ENCODE results near the gene KIF18A. TPM values are rescaled to one million over a fixed set of nuclear protein-coding genes. Genes with fewer than 3 reads are reported as not detected.
"Not testable (repeated sequence)": the region's sequence is repeated elsewhere in the genome, so short reads cannot be mapped to it uniquely, and the experiment has no call there.

The KIF18A gene
- 0.37 TPM for total RNA-seq
- long read RNA-seq = 0 reads

DNA sequence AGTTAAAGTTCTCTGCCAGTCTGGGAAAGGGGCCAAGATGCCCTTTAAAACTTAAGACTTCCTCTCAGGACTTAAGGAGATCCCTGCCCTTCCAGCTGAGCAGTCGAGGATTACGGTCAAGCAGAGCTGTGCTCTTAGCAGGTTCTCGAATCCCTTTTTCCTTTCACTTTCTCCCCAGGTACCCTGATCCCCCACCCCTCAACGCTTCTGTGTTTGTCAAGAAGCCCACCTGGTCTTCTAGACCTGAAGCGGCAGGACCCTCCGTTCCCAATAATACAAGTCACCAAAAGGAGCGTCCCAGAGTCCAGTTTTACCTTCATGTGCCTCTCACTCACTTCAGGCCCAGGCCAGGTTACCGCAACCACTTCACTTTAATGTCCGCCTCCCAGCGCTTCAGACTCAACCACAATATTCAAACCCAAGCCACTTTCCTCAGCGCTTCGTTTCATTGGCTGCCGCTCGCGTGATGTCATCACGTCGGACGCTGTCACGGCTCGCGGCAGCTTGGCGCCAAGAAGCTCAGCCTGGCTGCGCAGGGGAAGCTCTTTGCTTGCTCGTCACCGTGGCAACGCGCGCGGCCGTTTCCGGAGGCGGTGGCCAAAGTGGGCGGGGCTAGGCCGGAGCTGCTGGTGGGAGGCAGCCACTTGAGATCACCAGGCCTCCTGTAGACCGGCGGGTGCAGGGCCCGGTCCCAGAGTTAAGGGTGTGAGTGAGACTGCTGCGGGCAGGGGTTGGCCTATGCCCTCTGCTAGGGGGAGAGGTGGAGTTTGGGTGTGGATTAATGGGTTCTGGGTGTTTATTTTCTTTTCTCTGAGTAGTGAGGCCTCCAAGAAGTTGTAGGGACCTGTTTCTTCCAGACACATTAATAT is at the start of gene KIF18A, which contains the start of gene METTL15:
TSS of gene KIF18A (minus strand) at position 407 of the 869 bp plus-strand sequence. CDS start 10,209 bp downstream, outside the sequence.
TSS of gene METTL15 (plus strand) at position 639 of the 869 bp plus-strand sequence. CDS start 4,947 bp downstream, outside the sequence.
- DNase-seq (peak; percentile 100), ATAC-seq (peak; percentile 100)
- intact Hi-C loops (cut with micrococcal nuclease) = no loop called here

- DNase-seq (no peak), ATAC-seq (no peak)
- intact Hi-C loops (cut with micrococcal nuclease) = no loop called here
Measured at GRCh38 chr11:28153586-28153985, 45.6 kb upstream of the KIF18A start.

GRCh38 chr11:28152743-28153142 is 44.8 kb upstream of the KIF18A start:
- DNase-seq (no peak), ATAC-seq (no peak)
- intact Hi-C loops (cut with micrococcal nuclease) = no loop called here

DNA sequence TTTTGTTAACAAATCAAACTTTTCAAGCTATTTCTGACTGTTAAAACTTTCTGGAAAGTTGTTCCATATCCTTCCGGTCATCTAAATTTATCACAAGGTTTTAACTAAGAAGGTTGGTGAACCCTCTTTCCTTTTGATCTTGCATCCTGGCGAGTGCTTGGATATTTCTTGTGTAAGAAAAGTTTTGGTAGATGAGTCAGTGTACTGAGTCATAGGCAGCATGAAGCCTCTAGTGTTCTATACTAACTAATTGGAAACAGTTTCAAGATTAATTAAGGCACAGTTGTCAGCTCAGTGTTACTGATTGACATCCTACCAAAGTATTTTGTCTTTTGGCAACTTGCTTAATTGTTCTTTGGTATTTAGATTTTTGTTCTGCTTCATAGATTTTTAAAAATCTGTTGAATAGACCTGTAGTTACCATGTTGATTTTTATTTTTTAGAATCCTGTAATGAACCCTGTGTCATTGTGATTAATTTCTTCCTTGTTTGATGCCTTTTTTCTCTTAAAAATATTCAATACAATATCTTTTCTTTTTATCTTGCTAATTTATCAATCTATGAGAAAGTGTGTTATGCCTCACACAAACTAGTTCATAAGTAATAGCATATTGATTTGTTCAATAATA is 38.3 kb upstream of the KIF18A start:
- no peak for ATAC-seq
- no peak for DNase-seq
- intact Hi-C loops (cut with micrococcal nuclease) = no loop called here

- no peak for ATAC-seq
- intact Hi-C loops (cut with micrococcal nuclease) = no loop called here
- DNase-seq = no peak
Measured at GRCh38 chr11:28144808-28145207, 36.9 kb upstream of the KIF18A start.

DNA sequence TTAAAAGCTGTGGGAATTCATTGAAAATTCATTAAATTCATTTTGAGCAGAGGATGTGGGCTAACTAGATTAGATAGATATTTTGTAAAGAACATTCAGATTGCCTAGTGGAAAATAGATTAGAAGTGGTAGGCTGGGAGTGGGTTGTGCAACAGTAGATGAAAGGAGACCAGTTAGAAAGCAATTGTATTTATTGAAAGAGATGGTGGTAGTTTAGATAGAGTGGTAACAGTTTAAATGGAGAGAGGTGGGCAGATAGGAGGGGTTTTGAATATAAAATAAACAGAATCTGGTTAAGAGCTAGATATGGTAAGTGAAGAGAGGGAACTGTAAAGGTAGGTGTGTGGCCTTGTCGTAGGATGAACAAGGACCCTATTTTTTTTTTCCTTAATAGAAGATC is 34.8 kb upstream of the KIF18A start:
- intact Hi-C loops (cut with micrococcal nuclease) = no loop called here
- ATAC-seq (no peak), DNase-seq (no peak)

DNA sequence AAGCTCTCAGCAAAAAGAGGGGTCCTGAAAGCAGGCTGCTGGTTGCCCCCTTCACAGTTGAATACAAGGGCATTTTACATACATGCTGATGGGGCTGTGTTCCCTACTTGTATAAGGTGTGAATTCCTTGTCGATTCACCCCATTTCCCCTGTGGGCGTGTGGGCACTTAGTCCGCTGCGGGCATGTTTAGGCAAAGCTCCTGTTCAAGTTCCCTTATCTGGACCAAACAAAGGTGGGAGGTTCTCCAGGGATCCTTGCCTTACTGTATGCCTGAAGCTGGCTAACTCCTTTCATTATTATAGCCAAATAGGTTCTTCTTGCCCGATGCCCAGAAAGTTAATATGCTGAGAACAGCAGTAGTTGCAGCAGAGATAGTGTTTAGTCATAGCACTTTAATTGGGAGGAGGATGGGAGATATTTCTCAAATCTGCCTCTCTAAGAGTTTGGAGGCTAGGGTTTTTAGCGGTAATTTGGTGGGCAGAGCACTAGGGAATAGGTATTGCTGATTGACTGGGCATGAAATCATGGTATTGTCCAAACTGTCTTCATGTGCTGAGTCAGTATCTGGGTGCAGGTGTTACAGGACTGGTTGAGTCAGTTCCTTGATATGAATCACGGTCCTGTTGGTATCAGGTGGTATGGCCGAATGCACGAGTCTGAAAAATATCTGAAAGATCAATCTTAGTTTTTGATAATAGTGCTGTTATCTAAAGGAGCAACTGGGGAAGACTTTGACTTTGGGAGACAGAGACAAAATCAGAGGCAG is 32.9 kb upstream of the KIF18A start:
- intact Hi-C loops (cut with micrococcal nuclease) = no loop called here
- ATAC-seq = no peak
- DNase-seq = no peak

GRCh38 chr11:28139841-28140415 is 32.0 kb upstream of the KIF18A start:
- ATAC-seq (no peak), DNase-seq (no peak)
- intact Hi-C loops (cut with micrococcal nuclease) = no loop called here

GRCh38 chr11:28137832-28138231 is 29.9 kb upstream of the KIF18A start:
- intact Hi-C loops (cut with micrococcal nuclease) = no loop called here
- DNase-seq = no peak
- ATAC-seq = no peak

- intact Hi-C loops (cut with micrococcal nuclease) = no loop called here
- DNase-seq (no peak), ATAC-seq (no peak)
Measured at GRCh38 chr11:28137366-28137765, 29.4 kb upstream of the KIF18A start.

DNA sequence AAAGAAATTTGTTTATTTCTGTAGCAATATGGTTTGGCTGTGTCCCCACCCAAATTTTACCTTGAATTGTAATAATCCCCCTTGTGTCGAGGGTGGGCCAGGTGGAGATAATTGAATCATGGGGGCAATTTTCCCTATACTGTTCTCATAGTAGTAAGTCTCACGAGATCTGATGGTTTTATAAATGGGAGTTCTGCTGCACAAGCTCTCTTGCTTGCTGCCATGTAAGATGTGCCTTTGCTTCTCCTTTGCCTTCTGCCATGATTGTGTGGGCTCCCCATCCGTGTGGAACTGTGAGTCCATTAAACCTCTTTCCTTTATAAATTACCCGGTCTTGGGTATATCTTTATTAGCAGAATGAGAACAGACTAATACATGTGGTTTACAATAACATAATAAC is 28.2 kb upstream of the KIF18A start:
- intact Hi-C loops (cut with micrococcal nuclease); ATAC-seq; DNase-seq: not testable (repeated sequence)

DNA sequence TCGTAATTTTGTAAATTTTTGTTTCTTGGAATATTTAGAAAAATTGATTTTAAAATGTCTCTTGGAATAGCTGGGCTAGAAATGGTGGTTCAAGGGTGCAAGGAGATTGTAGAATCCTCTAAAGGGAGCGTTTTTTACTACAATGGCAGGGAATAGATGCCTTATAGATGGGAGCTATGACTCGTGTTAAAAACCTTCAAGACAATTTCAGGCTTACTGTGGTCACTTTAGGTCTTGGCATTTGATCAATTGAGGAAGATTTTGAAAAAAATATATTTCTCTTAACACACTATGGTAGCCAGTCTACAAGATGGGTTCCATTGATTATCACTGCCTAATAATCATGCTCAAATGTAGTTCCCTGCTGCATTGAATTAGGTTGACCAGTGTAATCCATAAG is 25.2 kb upstream of the KIF18A start:
- intact Hi-C loops (cut with micrococcal nuclease) = no loop called here
- ATAC-seq = no peak
- DNase-seq = no peak

DNA sequence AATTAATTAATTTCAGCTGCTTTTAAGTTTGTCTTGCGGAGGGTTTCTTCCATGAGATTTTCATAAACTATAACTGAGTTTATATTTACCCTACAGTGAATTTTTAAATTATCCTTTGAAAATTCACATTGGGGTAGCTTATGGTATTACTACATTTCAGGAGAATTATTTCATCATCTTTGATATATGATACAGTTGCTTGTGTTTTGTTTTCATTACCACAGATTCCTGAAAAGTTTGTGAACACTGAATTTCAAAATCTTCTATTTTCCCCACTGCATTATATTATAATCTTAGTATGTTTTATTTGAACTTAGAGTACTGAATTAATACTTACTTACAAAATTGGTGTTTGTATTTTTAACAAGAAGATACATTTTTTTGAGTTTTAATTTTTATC is 24.6 kb upstream of the KIF18A start:
- no peak for ATAC-seq
- DNase-seq = no peak
- intact Hi-C loops (cut with micrococcal nuclease) = no loop called here

DNA sequence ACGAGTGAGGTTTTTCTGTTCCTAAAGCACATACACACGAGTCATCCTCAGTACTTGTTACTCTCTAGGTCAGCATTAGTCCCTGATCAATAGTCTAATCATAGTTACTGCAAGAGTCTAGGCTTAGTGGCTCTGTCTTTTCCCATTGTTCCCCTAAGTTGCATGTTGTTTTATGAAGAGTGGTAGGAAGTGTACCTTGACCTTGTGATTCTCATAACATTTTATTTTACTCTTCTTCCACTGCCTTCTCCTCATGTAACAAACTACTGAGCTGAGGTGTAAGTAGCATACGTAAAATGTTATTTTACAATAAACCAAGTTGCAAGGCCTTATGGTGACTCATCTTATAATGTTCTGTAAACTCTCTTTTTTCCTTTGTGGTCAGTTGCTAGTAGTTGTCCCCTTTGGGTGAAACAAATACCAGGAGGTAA is 15.2 kb upstream of the KIF18A start:
- DNase-seq = no peak
- intact Hi-C loops (cut with micrococcal nuclease) = no loop called here
- ATAC-seq = no peak

GRCh38 chr11:28117712-28118111 is 9.8 kb upstream of the KIF18A start:
- ATAC-seq = no peak

GRCh38 chr11:28114731-28115130 is 6.8 kb upstream of the KIF18A start:
- intact Hi-C loops (cut with micrococcal nuclease) = no loop called here
- DNase-seq (no peak), ATAC-seq (no peak)

More at GRCh38 chr11:28117712-28118111, 9.8 kb upstream of the KIF18A start:
- no peak for DNase-seq
- intact Hi-C loops (cut with micrococcal nuclease) = no loop called here

GRCh38 chr11:28114116-28114515 is 6.2 kb upstream of the KIF18A start:
- DNase-seq (no peak), ATAC-seq (no peak)
- intact Hi-C loops (cut with micrococcal nuclease) = no loop called here

DNA sequence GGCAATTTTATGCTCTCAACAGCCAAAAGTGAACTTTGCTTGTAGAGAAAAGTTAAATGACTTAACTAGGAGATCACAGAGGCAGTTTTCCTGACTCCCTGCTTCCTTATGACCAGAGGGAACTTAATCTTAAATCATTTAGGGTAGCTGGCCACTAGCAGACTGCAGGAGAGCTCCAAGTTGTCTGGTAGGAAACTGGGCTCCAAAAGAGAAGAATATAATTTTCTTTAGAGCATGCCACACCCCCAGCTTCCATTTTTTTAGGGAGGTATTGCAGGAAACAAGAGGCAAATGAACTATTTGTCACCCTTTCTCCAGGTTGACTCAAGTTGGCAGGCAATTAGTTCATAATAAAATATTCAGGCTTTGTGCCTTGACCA is 2.9 kb upstream of the KIF18A start:
- intact Hi-C loops (cut with micrococcal nuclease) = no loop called here
- DNase-seq (no peak), ATAC-seq (no peak)

DNA sequence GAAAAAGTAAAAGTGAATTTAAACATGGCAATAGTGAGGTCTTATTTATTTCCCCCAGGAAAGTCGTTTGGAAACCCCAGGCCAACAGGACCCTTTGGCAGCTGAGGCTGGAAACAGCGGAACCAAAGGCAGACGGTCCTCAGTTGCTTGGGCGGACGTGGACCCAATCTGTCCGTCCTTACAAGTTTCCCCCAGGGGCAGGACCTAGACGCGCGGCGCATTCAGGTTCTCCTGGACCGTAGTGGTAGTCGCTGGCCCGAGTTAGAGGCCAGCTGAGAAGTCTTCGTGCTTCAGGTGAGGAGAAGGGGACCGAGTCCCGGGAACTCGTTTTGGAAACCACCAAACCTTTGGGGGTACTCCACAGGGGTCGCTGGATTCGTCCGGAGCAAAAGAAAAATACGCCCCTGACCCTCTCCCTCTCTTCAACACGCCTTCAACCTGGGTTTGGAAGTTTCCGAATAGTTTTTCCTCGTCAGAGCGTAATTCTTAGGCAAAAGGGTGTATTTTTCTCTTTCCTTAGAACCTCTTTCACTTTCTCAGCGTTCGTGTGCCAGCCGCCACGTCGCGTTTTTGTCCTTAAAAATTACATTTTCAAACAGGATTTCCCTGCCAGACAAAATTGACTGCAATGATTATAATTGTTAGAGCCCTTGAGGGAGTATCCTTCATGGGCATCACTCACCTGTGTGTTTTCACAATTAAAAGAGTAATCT is 2.3 kb upstream of the KIF18A start:
- DNase-seq (peak; percentile 77), ATAC-seq (peak; percentile 65)
- intact Hi-C loops (cut with micrococcal nuclease) = no loop called here

Measured in left ventricle myocardium superior (tissue), 1 donor.